Measurements from ENCODE around the gene TSSC4.

DNA sequence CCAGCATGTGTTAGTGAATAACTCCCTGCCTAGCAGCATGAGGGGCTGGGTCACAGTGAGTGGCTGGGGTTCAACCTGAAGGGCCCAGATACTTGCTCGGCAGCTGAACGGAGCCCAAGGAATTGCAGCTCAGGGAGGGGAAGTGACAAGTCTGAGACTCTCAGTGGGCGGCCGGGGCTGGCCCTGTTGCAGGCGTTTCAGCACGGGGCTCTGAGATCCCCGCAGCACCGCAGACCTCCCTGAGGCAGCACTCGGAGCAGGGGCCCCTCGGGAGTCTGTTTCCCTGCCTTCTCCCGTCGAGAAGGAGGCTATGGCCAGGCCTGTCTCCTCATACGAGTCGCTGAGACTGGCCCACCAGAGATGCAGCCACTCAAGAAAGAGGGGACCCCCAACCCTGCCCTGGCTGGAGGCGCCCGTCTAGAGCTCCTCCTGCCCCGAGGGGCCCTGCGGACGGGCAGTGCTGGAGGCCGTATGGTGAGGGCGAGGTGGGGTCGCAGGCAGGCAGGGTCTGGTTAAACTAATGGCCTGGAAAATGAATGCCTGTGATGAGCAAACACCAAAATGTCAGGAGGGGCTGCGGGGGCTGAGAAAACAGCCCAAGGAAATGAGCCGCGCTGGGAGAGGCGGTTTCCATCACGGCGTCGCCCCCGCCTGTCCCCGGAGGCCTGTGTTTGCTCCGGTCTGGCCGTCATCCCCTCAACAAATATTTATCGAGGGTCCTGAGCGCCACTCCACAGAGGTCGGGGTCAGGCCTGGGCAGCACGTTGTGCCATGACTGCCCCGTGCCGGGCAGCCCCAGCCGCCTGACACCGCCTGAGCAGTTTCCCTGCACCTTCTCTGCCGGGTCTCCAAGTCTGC is 9.3 kb downstream of the TSSC4 start:
- TF ChIP-seq EZH2 (IDR thresholded peaks at IDR 0.05) (no peak), POLR2AphosphoS5 (IDR thresholded peaks at IDR 0.05; ENCODE audit: borderline replicate concordance, low read depth, low read length) (no peak)

All from SK-N-MC (cell line).